OCI-LY7 (cell line): ENCODE data around the gene RAB44.

Source experiments
- CTCF ChIP-seq: fragments of 200-600 bp; sonication (generic); conservative IDR thresholded peaks from 2 replicates; pipeline ENCODE4 v1.5.1; 2014; ENCODE audit warnings: mild to moderate bottlenecking, antibody characterized with exemption, low read length, moderate library complexity, mixed read lengths
- EZH2phosphoT487 ChIP-seq: fragments of 200-600 bp; sonication (generic); IDR thresholded peaks from 2 replicates; pipeline ENCODE4 v1.6.1; 2018; ENCODE audit warnings: low read depth, borderline replicate concordance, mild to moderate bottlenecking, mixed run types, antibody characterized with exemption, low read length, moderate library complexity, mixed read lengths

GRCh38 chr6:36655085-36655724 is 42.4 kb upstream of the RAB44 start:
- TF ChIP-seq CTCF (no peak), EZH2phosphoT487 (no peak)
